Panc1 (cell line): ENCODE results near the gene SLC1A2. TPM values are rescaled to one million over a fixed set of nuclear protein-coding genes. Genes with fewer than 3 reads are reported as not detected.

Experiments used
- ATAC-seq: fragments of 200-7000 bp; cut with Tn5 transposase; 2 replicates; pipeline ENCODE4 v1.9.1; 2020; ENCODE audit warnings: mild to moderate bottlenecking, moderate library complexity
- BruUV-seq: library from RNA; stranded (reverse); fragments of 400-500 nt; replicated peaks from 2 replicates; lab custom pipeline; 2021; lab: Mats Ljungman, UMichigan
- CTCF ChIA-PET: fragments of 300-600 bp; sonication (Branson Sonifier 250); formaldehyde crosslinking; loops from one replicate; lab custom pipeline; 2022; ENCODE audit warnings: antibody characterized with exemption; lab: Charles Lee
- POLR2A ChIA-PET: fragments of 300-600 bp; sonication (Branson Sonifier 250); formaldehyde crosslinking; loops from one replicate; lab custom pipeline; 2022; ENCODE audit warnings: antibody characterized with exemption; lab: Charles Lee
- DNase-seq: peaks from one replicate; pipeline ENCODE4 v3.0.0-alpha.2; 2010; ENCODE audit warnings: low read depth, low spot score
- H3K27ac ChIP-seq: 2 replicates; pipeline ENCODE4 v1.5.1; 2011; ENCODE audit warnings: mild to moderate bottlenecking, low read length, inconsistent platforms
- H3K27me3 ChIP-seq: fragments of 200-500 bp; sonication (Bioruptor generic); 2 replicates; pipeline ENCODE4 v1.6.0; 2014; ENCODE audit warnings: low read length, inconsistent platforms; ENCODE audit not compliant: control insufficient read depth, insufficient read depth
- H3K36me3 ChIP-seq: fragments of 200-500 bp; sonication (Bioruptor generic); 2 replicates; pipeline ENCODE4 v1.5.1; 2014; ENCODE audit warnings: inconsistent platforms, mild to moderate bottlenecking, low read length, moderate library complexity; ENCODE audit not compliant: control insufficient read depth, insufficient read depth
- H3K4me1 ChIP-seq: 2 replicates; pipeline ENCODE4 v1.5.1; 2011; ENCODE audit warnings: inconsistent platforms, mild to moderate bottlenecking, low read length, moderate library complexity; ENCODE audit not compliant: control insufficient read depth, insufficient read depth
- H3K4me3 ChIP-seq, 2 experiments: 2 replicates each; pipeline ENCODE4 v1.5.1; 2011 to 2012; ENCODE audit warnings: low read depth in 2 of 2, low read length in 2 of 2, mild to moderate bottlenecking in 2 of 2, inconsistent platforms in 1 of 2, moderate library complexity in 1 of 2
- H3K9me3 ChIP-seq: fragments of 200-500 bp; sonication (Bioruptor generic); 2 replicates; pipeline ENCODE4 v1.5.1; 2014; ENCODE audit warnings: low read depth, mild to moderate bottlenecking, inconsistent platforms, low read length, moderate library complexity; ENCODE audit not compliant: control insufficient read depth, insufficient read depth
- CTCF ChIP-seq: fragments of 450-650 bp; IDR thresholded peaks from 2 replicates; pipeline ENCODE4 v1.5.1; 2017; ENCODE audit warnings: mild to moderate bottlenecking
- POLR2AphosphoS5 ChIP-seq: IDR thresholded peaks from 2 replicates; pipeline ENCODE4 v1.6.1; 2012; ENCODE audit warnings: mild to moderate bottlenecking, low read depth, low read length, moderate library complexity
- SIN3A ChIP-seq: IDR thresholded peaks from 2 replicates; pipeline ENCODE4 v1.6.1; 2012; ENCODE audit warnings: low read depth, mild to moderate bottlenecking, low read length, moderate library complexity, borderline replicate concordance; ENCODE audit not compliant: insufficient read depth
- TCF7L2 ChIP-seq: IDR thresholded peaks from 2 replicates; pipeline ENCODE4 v1.6.1; 2011; ENCODE audit warnings: mild to moderate bottlenecking, low read depth, low read length, inconsistent platforms
- in situ Hi-C: cut with HindIII; loops from 2 replicates; pipeline ENCODE4 v1.10.0; 2016; ENCODE audit warnings: low sequenced_read_pairs, low pct_unique_long_range_greater_than_20kb
- intact Hi-C: fragments of 100-400 bp; cut with micrococcal nuclease; formaldehyde crosslinking; loops from one replicate; pipeline ENCODE4 v1.10.0; 2022; ENCODE audit not compliant: unreplicated experiment
- total RNA-seq: library from RNA; stranded (reverse); gene quantifications from one replicate; pipeline ENCODE4 v1.2.1, GENCODE V29; 2021; ENCODE audit not compliant: unreplicated experiment
- TF ChIP-seq, protein P1 (sequence below), 2 experiments: IDR thresholded peaks; 2 replicates each; pipeline ENCODE4 v1.6.1; 2011 to 2012; ENCODE audit warnings: low read depth in 2 of 2, control low read depth in 1 of 2, low read length in 1 of 2, mild to moderate bottlenecking in 1 of 2, moderate library complexity in 1 of 2; ENCODE audit not compliant: insufficient read depth in 1 of 2

Gene SLC1A2
- total RNA-seq, 1 experiment from 2014 or later, result 0.21 TPM

GRCh38 chr11:35461917-35462538 is 42.7 kb upstream of the SLC1A2 start:
- ChIA-PET CTCF (no interaction called here), POLR2A (no interaction called here)
- TF ChIP-seq, protein P1, sequence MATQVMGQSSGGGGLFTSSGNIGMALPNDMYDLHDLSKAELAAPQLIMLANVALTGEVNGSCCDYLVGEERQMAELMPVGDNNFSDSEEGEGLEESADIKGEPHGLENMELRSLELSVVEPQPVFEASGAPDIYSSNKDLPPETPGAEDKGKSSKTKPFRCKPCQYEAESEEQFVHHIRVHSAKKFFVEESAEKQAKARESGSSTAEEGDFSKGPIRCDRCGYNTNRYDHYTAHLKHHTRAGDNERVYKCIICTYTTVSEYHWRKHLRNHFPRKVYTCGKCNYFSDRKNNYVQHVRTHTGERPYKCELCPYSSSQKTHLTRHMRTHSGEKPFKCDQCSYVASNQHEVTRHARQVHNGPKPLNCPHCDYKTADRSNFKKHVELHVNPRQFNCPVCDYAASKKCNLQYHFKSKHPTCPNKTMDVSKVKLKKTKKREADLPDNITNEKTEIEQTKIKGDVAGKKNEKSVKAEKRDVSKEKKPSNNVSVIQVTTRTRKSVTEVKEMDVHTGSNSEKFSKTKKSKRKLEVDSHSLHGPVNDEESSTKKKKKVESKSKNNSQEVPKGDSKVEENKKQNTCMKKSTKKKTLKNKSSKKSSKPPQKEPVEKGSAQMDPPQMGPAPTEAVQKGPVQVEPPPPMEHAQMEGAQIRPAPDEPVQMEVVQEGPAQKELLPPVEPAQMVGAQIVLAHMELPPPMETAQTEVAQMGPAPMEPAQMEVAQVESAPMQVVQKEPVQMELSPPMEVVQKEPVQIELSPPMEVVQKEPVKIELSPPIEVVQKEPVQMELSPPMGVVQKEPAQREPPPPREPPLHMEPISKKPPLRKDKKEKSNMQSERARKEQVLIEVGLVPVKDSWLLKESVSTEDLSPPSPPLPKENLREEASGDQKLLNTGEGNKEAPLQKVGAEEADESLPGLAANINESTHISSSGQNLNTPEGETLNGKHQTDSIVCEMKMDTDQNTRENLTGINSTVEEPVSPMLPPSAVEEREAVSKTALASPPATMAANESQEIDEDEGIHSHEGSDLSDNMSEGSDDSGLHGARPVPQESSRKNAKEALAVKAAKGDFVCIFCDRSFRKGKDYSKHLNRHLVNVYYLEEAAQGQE (IDR thresholded peaks at IDR 0.05; ENCODE audit: insufficient read depth in 1 of 2, low read depth in 2 of 2, low read length in 1 of 2), result no peak
- no peak for TF ChIP-seq POLR2AphosphoS5
- TF ChIP-seq CTCF, result no peak; the same call in 1 of the 2 replicates
- no peak for TF ChIP-seq SIN3A
- TF ChIP-seq TCF7L2, result no peak
- in situ Hi-C loops, result no loop called here
- H3K27me3 ChIP-seq, result peaks cover 33% of the 10 kb centered on the region
- H3K4me1 ChIP-seq, result no peaks in the 10 kb centered on the region
- no peaks in the 10 kb centered on the region for H3K36me3 ChIP-seq
- intact Hi-C loops, result no loop called here
- no peak overlapping the region for H3K27ac ChIP-seq
- no peaks in the 10 kb centered on the region for H3K9me3 ChIP-seq
- no peak for ATAC-seq
- no peak for DNase-seq
- BruUV-seq, result no TSS peak
- H3K4me3 ChIP-seq, result no peak overlapping the region

- no peak for TF ChIP-seq TCF7L2
- TF ChIP-seq, protein P1 (IDR thresholded peaks at IDR 0.05; ENCODE audit: insufficient read depth in 1 of 2, low read depth in 2 of 2, low read length in 1 of 2), result no peak
- TF ChIP-seq CTCF, result no peak
- TF ChIP-seq SIN3A, result no peak
- TF ChIP-seq POLR2AphosphoS5, result no peak
- intact Hi-C loops (no loop called here), in situ Hi-C loops (no loop called here)
- no TSS peak for BruUV-seq
- ATAC-seq, result no peak
- no peaks in the 10 kb centered on the region for H3K36me3 ChIP-seq
- no peak overlapping the region for H3K27ac ChIP-seq
- H3K4me3 ChIP-seq, result no peak overlapping the region
- no peaks in the 10 kb centered on the region for H3K9me3 ChIP-seq
- ChIA-PET POLR2A (interaction anchor here (0.7 kb wide), 1 partner anchor 1097 kb away, joined by 4 read pairs; no protein-coding TSS in a partner anchor), CTCF (no interaction called here)
- peaks cover 36% of the 10 kb centered on the region for H3K27me3 ChIP-seq
- DNase-seq, result no peak
- H3K4me1 ChIP-seq, result no peaks in the 10 kb centered on the region
Measured at GRCh38 chr11:35459489-35459888, 40.1 kb upstream of the SLC1A2 start.
